HG02840 (cell line): Measurements from ENCODE around the gene FARP2.
"Not testable (repeated sequence)": the region's sequence is repeated elsewhere in the genome, so short reads cannot be mapped to it uniquely, and the experiment has no call there.

Experiments used
- ATAC-seq: cut with Tn5 transposase; IDR thresholded peaks from one replicate; pipeline ENCODE4 v1.9.1; 2021; ENCODE audit warnings: mild to moderate bottlenecking, moderate library complexity, moderate number of reproducible peaks; ENCODE audit not compliant: unreplicated experiment, low FRiP score

Gene FARP2

GRCh38 chr2:241399941-241400922, 44.1 kb downstream of the FARP2 start:
- ATAC-seq, result no peak

- ATAC-seq, result no peak
These were observed 52.8 kb downstream of the FARP2 start for GRCh38 chr2:241408849-241409248.

GRCh38 chr2:241410739-241411176, 54.7 kb downstream of the FARP2 start:
- no peak for ATAC-seq

- ATAC-seq, result no peak
These were observed 56.1 kb downstream of the FARP2 start for GRCh38 chr2:241412144-241412543.

- not testable (repeated sequence) for ATAC-seq
These were observed 57.4 kb downstream of the FARP2 start for GRCh38 chr2:241413501-241413900.

- ATAC-seq, result no peak
These were observed 58.0 kb downstream of the FARP2 start for GRCh38 chr2:241413929-241414580.

GRCh38 chr2:241415196-241415595, 59.1 kb downstream of the FARP2 start:
- ATAC-seq, result no peak

GRCh38 chr2:241417626-241418025, 61.5 kb downstream of the FARP2 start:
- ATAC-seq, result no peak

- no peak for ATAC-seq
These were observed 65.2 kb downstream of the FARP2 start for GRCh38 chr2:241421330-241421729.

- ATAC-seq, result not testable (repeated sequence)
These were observed 65.9 kb downstream of the FARP2 start for GRCh38 chr2:241421942-241422341.

GRCh38 chr2:241422350-241422749, 66.3 kb downstream of the FARP2 start:
- no peak for ATAC-seq

- ATAC-seq, result not testable (repeated sequence)
These were observed 67.4 kb downstream of the FARP2 start for GRCh38 chr2:241423489-241423888.

GRCh38 chr2:241425368-241425767, 69.3 kb downstream of the FARP2 start:
- ATAC-seq, result no peak

- ATAC-seq, result no peak
These were observed 74.1 kb downstream of the FARP2 start for GRCh38 chr2:241430178-241430577.

GRCh38 chr2:241432824-241433448, 76.9 kb downstream of the FARP2 start:
- no peak for ATAC-seq

- no peak for ATAC-seq
These were observed 81.1 kb downstream of the FARP2 start for GRCh38 chr2:241437179-241437578.

- no peak for ATAC-seq
These were observed 85.4 kb downstream of the FARP2 start for GRCh38 chr2:241441492-241441891.

- ATAC-seq, result no peak
These were observed 87.6 kb downstream of the FARP2 start for GRCh38 chr2:241443486-241444223.

- ATAC-seq, result no peak
These were observed 89.3 kb downstream of the FARP2 start for GRCh38 chr2:241445426-241445825.

- not testable (repeated sequence) for ATAC-seq
These were observed 94.0 kb downstream of the FARP2 start for GRCh38 chr2:241450092-241450491.
